ENCODE measurements around the gene HPSE2.

DNA sequence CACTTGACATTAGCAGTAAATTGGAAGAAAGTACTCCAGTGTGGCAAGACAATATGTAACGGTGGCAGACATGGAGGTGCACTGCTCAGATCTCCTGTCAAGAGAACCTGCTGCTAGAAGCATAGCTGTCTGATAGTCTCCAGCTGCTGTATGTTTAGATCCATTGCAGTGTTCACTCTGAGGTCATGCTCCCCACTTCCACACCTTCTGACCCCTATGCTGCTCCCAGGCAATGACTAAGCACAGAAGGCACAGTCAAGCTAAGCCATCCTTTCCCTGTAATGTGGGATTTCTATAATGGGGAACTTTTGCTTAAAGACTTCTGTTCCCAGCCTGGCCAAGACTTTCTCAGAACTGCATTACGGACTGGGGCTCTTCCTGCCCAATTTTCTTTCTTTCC lies 315.8 kb downstream of the HPSE2 start:
- TF ChIP-seq ZNF565 (CRISPR knock-in tag; conservative IDR thresholded peaks at IDR 0.05; ENCODE audit: low read depth) (no peak), TCF4 (CRISPR knock-in tag; IDR thresholded peaks at IDR 0.05; ENCODE audit: borderline replicate concordance) (no peak), RARB (CRISPR knock-in tag; IDR thresholded peaks at IDR 0.05) (no peak), PPARA (CRISPR knock-in tag; IDR thresholded peaks at IDR 0.05; ENCODE audit: borderline replicate concordance) (no peak), CSDC2 (CRISPR knock-in tag; IDR thresholded peaks at IDR 0.05) (no peak), ZFP30 (CRISPR knock-in tag; IDR thresholded peaks at IDR 0.05) (no peak), ZFP3 (CRISPR knock-in tag; IDR thresholded peaks at IDR 0.05) (no peak), TOX (CRISPR knock-in tag; IDR thresholded peaks at IDR 0.05; ENCODE audit: borderline replicate concordance) (no peak), SNAI2 (CRISPR knock-in tag; IDR thresholded peaks at IDR 0.05) (no peak), ZNF8 (CRISPR knock-in tag; IDR thresholded peaks at IDR 0.05) (no peak), GLIS3 (CRISPR knock-in tag; IDR thresholded peaks at IDR 0.05) (no peak)
- TF ChIP-seq, protein P1, sequence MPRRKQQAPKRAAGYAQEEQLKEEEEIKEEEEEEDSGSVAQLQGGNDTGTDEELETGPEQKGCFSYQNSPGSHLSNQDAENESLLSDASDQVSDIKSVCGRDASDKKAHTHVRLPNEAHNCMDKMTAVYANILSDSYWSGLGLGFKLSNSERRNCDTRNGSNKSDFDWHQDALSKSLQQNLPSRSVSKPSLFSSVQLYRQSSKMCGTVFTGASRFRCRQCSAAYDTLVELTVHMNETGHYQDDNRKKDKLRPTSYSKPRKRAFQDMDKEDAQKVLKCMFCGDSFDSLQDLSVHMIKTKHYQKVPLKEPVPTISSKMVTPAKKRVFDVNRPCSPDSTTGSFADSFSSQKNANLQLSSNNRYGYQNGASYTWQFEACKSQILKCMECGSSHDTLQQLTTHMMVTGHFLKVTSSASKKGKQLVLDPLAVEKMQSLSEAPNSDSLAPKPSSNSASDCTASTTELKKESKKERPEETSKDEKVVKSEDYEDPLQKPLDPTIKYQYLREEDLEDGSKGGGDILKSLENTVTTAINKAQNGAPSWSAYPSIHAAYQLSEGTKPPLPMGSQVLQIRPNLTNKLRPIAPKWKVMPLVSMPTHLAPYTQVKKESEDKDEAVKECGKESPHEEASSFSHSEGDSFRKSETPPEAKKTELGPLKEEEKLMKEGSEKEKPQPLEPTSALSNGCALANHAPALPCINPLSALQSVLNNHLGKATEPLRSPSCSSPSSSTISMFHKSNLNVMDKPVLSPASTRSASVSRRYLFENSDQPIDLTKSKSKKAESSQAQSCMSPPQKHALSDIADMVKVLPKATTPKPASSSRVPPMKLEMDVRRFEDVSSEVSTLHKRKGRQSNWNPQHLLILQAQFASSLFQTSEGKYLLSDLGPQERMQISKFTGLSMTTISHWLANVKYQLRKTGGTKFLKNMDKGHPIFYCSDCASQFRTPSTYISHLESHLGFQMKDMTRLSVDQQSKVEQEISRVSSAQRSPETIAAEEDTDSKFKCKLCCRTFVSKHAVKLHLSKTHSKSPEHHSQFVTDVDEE (CRISPR knock-in tag; IDR thresholded peaks at IDR 0.05), result no peak
- TF ChIP-seq, protein P2, sequence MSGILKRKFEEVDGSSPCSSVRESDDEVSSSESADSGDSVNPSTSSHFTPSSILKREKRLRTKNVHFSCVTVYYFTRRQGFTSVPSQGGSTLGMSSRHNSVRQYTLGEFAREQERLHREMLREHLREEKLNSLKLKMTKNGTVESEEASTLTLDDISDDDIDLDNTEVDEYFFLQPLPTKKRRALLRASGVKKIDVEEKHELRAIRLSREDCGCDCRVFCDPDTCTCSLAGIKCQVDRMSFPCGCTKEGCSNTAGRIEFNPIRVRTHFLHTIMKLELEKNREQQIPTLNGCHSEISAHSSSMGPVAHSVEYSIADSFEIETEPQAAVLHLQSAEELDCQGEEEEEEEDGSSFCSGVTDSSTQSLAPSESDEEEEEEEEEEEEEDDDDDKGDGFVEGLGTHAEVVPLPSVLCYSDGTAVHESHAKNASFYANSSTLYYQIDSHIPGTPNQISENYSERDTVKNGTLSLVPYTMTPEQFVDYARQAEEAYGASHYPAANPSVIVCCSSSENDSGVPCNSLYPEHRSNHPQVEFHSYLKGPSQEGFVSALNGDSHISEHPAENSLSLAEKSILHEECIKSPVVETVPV (CRISPR knock-in tag; IDR thresholded peaks at IDR 0.05), result no peak
